ENCODE results near the gene TMEM256. TPM values are rescaled to one million over a fixed set of nuclear protein-coding genes. Genes with fewer than 3 reads are reported as not detected.

Gene TMEM256
- total and polyA plus RNA-seq, 2 of the 8 experiments (the other 6 are each of a cell fraction or from before 2014, with no cell fraction given), result 97.0 to 350 TPM

- whole genome bisulfite sequencing, 2 experiments (ENCODE audit: extremely low coverage in 1 of 2, insufficient coverage in 1 of 2, insufficient read length in 1 of 2, insufficient replicate concordance in 2 of 2, low coverage in 1 of 2, low lambda C conversion rate in 2 of 2, missing lambda C conversion rate in 1 of 2), result 81% methylated on average over 7 of the region's 7 CpGs; no CpG with 5 or more reads in 1 of the 2 experiments
- DNase-seq (ENCODE audit: low read depth in 1 of 2, low spot score in 2 of 2) (no peak), FAIRE-seq (no peak)
- Histone ChIP-seq H3K4me3 (ENCODE audit: extremely low read depth in 1 of 4, insufficient read depth in 2 of 4, low read depth in 3 of 4, low read length in 4 of 4) (peak overlapping the region in 1 of 4 experiments; percentile 66; a peak in 1 of 8 replicates), H4K91ac (replicated peaks; ENCODE audit: insufficient read length, low read length) (no peak overlapping the region), H3K36me3 (ENCODE audit: control insufficient read depth in 2 of 4, insufficient read depth in 4 of 4, low read length in 3 of 4) (no peaks in the 10 kb centered on the region), H3K23ac (ENCODE audit: insufficient read length) (no peak overlapping the region), H3K4ac (replicated peaks; ENCODE audit: insufficient read length, low read depth, low read length) (no peak overlapping the region), H3K4me2 (ENCODE audit: insufficient read depth in 1 of 2, low read depth in 2 of 2, low read length in 2 of 2) (peak overlapping the region in 1 of 2 experiments; percentile 77; a peak in 2 of 4 replicates), H2BK12ac (ENCODE audit: low read depth, low read length) (no peak overlapping the region; the same call in 1 of the 2 replicates), H2BK15ac (ENCODE audit: low read length) (no peak overlapping the region), H4K20me1 (replicated peaks in 1 of 2; ENCODE audit: control insufficient read depth in 1 of 2, insufficient read depth in 2 of 2, low read length in 2 of 2) (no peaks in the 10 kb centered on the region), H3K4me1 (replicated peaks in 1 of 4; ENCODE audit: control insufficient read depth in 3 of 4, insufficient read depth in 4 of 4, low read length in 3 of 4) (peaks cover 3 to 18% (median 16%) of the 10 kb centered on the region in 4 experiments), H4K5ac (ENCODE audit: insufficient read length, low read depth, low read length) (no peak overlapping the region), H3K23me2 (ENCODE audit: low read depth, low read length) (peaks cover 15% of the 10 kb centered on the region; the same call in 1 of the 2 replicates), H3K9me3 (ENCODE audit: insufficient read depth in 2 of 2, low read depth in 1 of 2, low read length in 1 of 2) (no peaks in the 10 kb centered on the region), H2BK20ac (ENCODE audit: low read length) (no peak overlapping the region), H2AFZ (ENCODE audit: low read length) (no peak overlapping the region), H2AK5ac (ENCODE audit: low read depth, low read length) (0 out of 2 replicates have a peak overlapping the region, but pooled peaks have one; percentile 28), H2BK5ac (ENCODE audit: low read depth, low read length) (no peak overlapping the region), H3K56ac (replicated peaks; ENCODE audit: insufficient read length, low read depth, low read length) (no peak overlapping the region), H3K18ac (ENCODE audit: extremely low read depth, low read length) (no peak overlapping the region), H3K27me3 (replicated peaks in 1 of 4; ENCODE audit: control insufficient read depth in 3 of 4, extremely low read depth in 1 of 4, insufficient read depth in 3 of 4, low read length in 3 of 4) (peaks cover 0 to 16% (median 13%) of the 10 kb centered on the region in 4 experiments; a peak in 6 of 7 replicates), H3K79me2 (ENCODE audit: control insufficient read depth in 1 of 2, insufficient read depth in 2 of 2, low read length in 2 of 2) (no peaks in the 10 kb centered on the region), H4K8ac (ENCODE audit: extremely low read depth, insufficient read depth, low read length) (no peak overlapping the region; the same call in 1 of the 2 replicates), H3K27ac (ENCODE audit: low read depth, low read length) (no peak overlapping the region), H3K9ac (replicated peaks in 1 of 4; ENCODE audit: extremely low read depth in 1 of 4, low read depth in 3 of 4, low read length in 3 of 4) (no peak overlapping the region), H3K79me1 (ENCODE audit: low read depth, low read length) (no peaks in the 10 kb centered on the region), H2BK120ac (replicated peaks; ENCODE audit: low read depth, low read length) (no peak overlapping the region), H3K14ac (ENCODE audit: insufficient read length) (no peak overlapping the region)
- POLR2A ChIA-PET (ENCODE audit: partially characterized antibody), result interaction anchor here (0.9 to 15.5 kb wide), 10 partner anchors 7 to 137 kb away, joined by 3 to 339 read pairs (median 5); partner anchors contain the start of genes POLR2A, SLC35G6, TMEM102 and TMEM256
- CTCF ChIA-PET (ENCODE audit: partially characterized antibody), result interaction anchor here (0.6 to 5.4 kb wide), 17 partner anchors 9 to 267 kb away, joined by 3 to 26 read pairs (median 3); partner anchors contain the start of genes MPDU1, TMEM102 and TNFSF13
- no peak for TF ChIP-seq ATF3 (IDR thresholded peaks at IDR 0.05; ENCODE audit: insufficient read depth, low read depth, low read length)
- no peak for TF ChIP-seq CEBPB (IDR thresholded peaks at IDR 0.05; ENCODE audit: low read depth, low read length)
- no peak for TF ChIP-seq CBX5 (IDR thresholded peaks at IDR 0.05; ENCODE audit: low read depth, low read length)
- TF ChIP-seq EGR1 (IDR thresholded peaks at IDR 0.05; ENCODE audit: borderline replicate concordance, low read depth, low read length), result no peak
- TF ChIP-seq HDAC6 (IDR thresholded peaks at IDR 0.05; ENCODE audit: low read depth, low read length), result no peak
- TF ChIP-seq GTF2F1 (IDR thresholded peaks at IDR 0.05; ENCODE audit: borderline replicate concordance, low read depth, low read length), result no peak
- no peak for TF ChIP-seq EZH2 (IDR thresholded peaks at IDR 0.05; ENCODE audit: low read depth, low read length, severe bottlenecking)
- TF ChIP-seq POU5F1 (IDR thresholded peaks at IDR 0.05; ENCODE audit: low read depth, low read length), result no peak
- no peak for TF ChIP-seq TAF7 (optimal IDR thresholded peaks at IDR 0.05; ENCODE audit: borderline replicate concordance, low read depth, low read length)
- no peak for TF ChIP-seq SIX5 (IDR thresholded peaks at IDR 0.05; ENCODE audit: low read depth, low read length)
Observed at GRCh38 chr17:7443499-7444485, 39.9 kb upstream of the TMEM256 start.

Data from H1 (cell line).